GM12891 (cell line): ENCODE results near the gene GLYATL1.

ENCODE experiments used
- POLR2A ChIP-seq: IDR thresholded peaks from 2 replicates; pipeline ENCODE4 v1.6.1; 2011; ENCODE audit warnings: low read depth, low read length, control low read depth
- POLR2AphosphoS5 ChIP-seq: IDR thresholded peaks from 2 replicates; pipeline ENCODE4 v1.6.1; 2011; ENCODE audit warnings: low read depth, low read length, control low read depth
- POU2F2 ChIP-seq: IDR thresholded peaks from 2 replicates; pipeline ENCODE4 v1.6.1; 2011; ENCODE audit warnings: low read depth, mild to moderate bottlenecking, control low read depth, low read length, moderate library complexity

GRCh38 chr11:58927393-58928106 lies 11.7 kb upstream of the GLYATL1 start:
- TF ChIP-seq POLR2AphosphoS5: no peak
- TF ChIP-seq POLR2A: no peak
- no peak for TF ChIP-seq POU2F2
